ENCODE data around the gene TACR2.

GRCh38 chr10:69434926-69435325 lies 18.2 kb upstream of the TACR2 start:
- no peak for TF ChIP-seq SIN3A (IDR thresholded peaks at IDR 0.05; ENCODE audit: borderline replicate concordance, insufficient read depth, low read length)
- no peak for TF ChIP-seq POLR2AphosphoS5 (IDR thresholded peaks at IDR 0.05; ENCODE audit: low read depth, low read length)

Data from PFSK-1 (cell line).